GM21786 (cell line): Measurements from ENCODE around the gene FUBP3.

Source experiments
- ATAC-seq: cut with Tn5 transposase; IDR thresholded peaks from one replicate; pipeline ENCODE4 v1.9.1; 2021; ENCODE audit not compliant: unreplicated experiment

FUBP3 gene

GRCh38 chr9:130606887-130607600 lies 27.7 kb downstream of the FUBP3 start:
- ATAC-seq, result no peak

GRCh38 chr9:130607640-130608420 lies 28.5 kb downstream of the FUBP3 start:
- ATAC-seq, result no peak

GRCh38 chr9:130608554-130609134 lies 29.3 kb downstream of the FUBP3 start:
- no peak for ATAC-seq

GRCh38 chr9:130609163-130609562 lies 29.8 kb downstream of the FUBP3 start:
- no peak for ATAC-seq

DNA sequence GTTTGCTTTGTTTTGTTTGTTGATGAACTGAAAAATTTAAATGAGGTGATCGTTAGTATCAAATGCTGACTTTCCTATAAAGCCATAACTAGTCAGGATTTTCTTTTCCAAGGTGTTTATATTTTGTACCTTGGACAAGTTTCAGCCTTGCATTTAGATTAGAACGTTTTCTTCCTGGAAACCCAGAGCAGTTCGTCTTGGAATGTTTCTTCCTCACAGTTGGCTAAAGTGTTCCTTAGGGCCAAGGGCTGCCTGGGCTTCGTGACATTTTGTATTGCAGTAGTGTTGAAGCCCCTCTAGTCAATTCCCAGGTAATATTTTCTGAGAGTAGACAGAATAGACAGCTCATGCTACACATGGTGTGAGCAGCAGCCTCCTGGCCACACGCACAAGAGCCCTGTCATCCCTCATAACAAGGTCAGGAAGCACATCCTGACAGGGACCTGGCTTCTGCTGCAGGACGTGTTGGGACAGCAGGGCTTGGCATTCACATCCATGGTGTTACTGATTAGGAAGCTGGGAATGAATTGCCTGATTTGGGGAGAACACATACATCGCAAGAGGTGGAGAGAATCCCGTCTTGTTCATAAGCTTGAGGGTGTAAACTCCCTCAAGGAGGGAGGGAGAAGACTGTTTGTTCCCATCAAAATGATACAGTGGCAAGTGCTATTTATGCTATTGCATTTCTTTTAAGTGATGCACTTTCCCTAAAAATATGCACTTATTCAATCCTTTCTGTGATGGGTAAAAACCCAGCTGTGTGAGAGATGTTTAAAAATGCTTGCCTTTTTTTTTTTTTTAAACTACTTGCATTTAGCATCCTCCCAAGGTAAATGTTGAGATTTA lies 31.7 kb downstream of the FUBP3 start:
- ATAC-seq, result no peak

- no peak for ATAC-seq
These were observed 37.1 kb downstream of the FUBP3 start for GRCh38 chr9:130616451-130616850.

DNA sequence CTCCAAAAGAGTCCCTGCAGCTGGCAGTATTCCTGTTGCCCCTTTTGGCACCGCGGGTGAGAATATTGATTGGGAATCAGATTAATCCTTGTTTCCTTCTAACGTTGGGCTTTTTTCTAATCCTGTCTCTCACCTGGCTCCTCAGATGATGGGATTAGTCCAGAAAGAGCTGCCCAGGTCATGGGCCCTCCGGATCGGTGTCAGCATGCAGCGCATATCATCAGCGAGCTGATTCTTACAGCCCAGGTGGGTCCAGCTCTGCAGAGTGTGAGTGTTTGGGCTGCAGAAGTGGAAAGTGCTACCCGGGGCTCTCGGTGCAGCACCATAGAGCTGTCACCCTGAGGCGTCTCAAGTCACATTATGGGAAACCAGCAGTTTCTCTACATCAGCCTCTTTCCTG lies 44.1 kb downstream of the FUBP3 start:
- ATAC-seq, result no peak

- no peak for ATAC-seq
These were observed 44.8 kb downstream of the FUBP3 start for GRCh38 chr9:130624154-130624553.

- ATAC-seq, result no peak
These were observed 47.0 kb downstream of the FUBP3 start for GRCh38 chr9:130626249-130626996.

DNA sequence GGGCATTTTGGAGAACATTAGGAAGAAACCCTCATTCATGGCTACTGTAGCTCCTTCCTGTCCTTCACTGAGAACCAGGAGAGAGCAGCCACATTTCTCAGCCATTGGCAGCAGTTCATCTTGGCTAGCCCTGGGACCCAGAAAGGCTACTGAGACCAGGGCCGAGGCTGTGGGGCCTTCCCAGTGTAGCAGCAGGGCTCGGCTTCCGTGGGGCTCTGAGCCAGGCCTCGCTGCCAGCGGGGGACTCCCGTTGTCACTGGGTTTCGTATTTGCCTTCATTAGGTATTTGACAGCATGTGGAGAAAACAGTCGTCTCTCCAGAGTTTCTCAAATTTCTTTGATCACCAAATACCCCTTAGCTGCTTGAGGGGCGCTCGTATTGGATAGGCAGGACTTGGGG lies 47.7 kb downstream of the FUBP3 start:
- ATAC-seq, result no peak

DNA sequence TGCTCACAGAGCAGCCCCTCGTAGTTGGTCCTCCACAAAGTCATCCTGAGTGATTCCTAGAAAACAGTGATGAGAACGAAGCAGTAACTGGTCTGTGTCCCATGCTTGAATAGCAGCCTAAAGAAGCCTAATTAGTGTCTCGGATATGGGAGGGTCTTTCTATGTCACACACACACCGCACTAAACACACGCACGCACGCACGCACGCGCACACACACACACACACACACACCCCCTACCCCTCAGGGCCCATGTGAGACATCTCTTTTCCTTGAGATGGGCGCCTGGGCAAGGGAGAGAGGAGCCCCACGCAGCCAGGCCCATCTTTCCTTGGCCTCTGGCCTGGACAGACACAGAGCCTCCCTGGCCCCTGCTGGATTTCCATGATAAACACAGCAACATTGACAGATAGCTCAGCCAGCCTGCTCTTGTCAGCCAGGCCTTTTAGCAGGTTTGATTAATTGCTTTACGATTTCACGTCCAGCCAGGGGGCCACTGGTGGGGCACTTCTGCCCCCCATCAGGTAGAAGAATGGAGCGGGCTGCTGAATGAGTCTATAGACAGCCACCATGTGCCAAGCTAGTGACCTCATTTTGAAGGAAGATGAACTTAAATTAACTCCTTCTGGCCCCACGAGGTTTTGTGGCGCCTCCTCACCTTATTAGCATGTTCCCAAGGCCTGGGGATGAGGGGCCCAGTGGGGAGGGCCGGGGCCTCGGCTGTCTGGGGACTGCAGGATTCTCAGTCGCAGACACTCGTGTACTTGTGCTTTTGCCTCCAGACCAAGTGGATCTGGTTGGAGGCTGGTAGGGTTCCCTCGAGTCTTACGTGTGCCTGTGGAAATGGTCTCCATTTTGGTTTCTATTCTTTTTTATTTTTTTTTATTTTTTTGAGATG lies 48.8 kb downstream of the FUBP3 start:
- ATAC-seq, result no peak

GRCh38 chr9:130629443-130630070 lies 50.2 kb downstream of the FUBP3 start:
- ATAC-seq, result no peak

DNA sequence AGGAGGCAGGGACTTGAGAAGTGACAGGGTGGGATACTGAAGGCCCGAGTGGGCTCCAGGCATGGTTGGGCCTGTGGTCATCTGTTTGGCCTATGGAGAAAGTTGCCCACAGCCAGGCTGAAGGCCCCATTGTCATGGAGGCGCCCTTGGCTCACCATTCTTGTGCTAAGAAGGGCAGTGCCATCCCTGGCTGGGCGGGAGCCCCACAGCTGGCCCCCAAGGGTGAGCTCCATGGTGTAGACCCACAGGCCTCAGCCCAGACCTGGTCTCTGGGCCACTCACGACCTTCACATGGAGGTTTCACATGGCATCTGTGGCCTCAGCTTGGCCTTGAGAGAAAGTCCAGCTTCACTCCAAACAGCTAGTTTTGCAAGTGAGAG lies 50.7 kb downstream of the FUBP3 start:
- ATAC-seq, result no peak

DNA sequence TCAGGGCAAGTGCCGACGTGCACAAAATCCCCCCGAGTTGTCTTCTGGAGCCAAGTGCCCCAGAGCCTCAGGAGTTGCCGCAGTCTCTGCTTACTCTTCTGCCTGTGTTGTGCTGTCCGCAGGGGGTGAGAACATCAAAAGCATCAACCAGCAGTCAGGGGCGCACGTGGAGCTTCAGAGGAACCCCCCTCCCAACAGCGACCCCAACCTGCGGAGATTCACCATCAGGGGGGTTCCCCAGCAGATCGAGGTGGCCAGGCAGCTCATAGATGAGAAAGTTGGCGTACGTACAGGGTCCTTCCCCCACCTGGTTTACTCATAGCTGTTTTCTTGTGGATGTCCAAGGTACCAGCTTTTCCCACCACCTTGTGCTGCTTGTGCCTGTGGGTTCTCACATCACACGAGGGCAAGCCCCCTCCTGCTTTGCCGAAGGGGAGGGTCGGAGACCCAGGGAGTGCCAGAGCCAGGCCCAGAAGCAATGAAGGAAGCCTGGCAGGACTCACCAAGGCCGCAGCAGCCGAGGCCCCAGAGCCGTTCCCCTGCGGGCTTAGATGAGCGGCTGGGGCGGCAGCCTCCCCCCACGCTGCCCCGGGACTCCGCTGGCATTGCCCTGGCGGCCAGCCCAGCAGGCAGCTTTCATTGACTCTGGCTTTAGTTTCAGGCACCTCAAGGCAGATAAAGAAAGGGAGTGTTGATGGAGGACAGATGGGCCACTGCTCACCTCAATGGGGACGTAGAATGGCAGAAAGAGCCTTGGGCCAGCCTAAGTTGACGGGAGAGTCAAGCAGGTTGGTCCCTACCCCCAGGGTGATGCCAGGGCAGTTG lies 51.3 kb downstream of the FUBP3 start:
- ATAC-seq, result no peak

DNA sequence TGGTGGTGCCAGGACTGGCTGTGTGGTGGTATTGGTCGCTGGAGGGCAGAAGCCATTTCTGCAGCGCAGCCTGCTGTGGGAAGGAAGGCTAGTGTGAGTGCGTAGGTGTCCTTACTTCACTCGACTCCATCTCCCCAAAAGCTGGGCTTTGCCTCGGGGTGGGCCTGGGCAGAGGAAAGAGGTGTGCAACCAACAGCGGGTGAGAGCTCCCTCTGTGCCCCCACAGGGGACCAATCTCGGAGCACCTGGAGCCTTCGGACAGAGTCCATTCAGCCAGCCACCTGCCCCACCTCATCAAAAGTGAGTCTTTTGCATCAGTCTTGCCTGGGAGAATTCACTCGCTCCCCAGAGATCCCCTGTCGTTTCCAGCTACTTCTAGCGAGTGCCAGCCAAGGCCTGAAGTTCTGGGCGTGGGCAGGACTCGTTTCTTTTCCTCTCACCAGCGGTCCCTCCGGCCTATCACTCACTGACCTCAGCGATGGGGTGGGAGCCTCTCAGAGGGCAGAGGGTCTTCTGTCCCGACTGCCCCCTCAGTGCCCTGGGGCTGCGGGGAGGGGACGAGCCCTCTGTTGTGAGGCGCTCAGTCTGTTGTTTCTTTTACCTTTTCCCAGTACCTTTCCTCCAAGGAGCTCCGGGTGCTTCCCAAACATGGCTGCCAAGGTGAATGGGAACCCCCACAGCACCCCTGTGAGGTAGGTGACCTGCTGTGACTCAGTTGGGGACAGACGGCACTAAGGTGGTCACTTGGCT lies 52.1 kb downstream of the FUBP3 start:
- no peak for ATAC-seq

GRCh38 chr9:130632081-130632710 lies 52.8 kb downstream of the FUBP3 start:
- no peak for ATAC-seq

- ATAC-seq, result no peak
These were observed 53.5 kb downstream of the FUBP3 start for GRCh38 chr9:130632841-130633240.
